Osteoblast (primary cell): ENCODE data around the gene KPNA3. TPM values are rescaled to one million over a fixed set of nuclear protein-coding genes. Genes with fewer than 3 reads are reported as not detected.
"Not testable (repeated sequence)": the region's sequence is repeated elsewhere in the genome, so short reads cannot be mapped to it uniquely, and the experiment has no call there.

Experiments
- DNase-seq: peaks from one replicate; pipeline ENCODE4 v3.0.0; 2011; ENCODE audit warnings: low spot score, mixed read lengths; ENCODE audit not compliant: insufficient read length; ENCODE audit errors: missing footprints
- H2AFZ ChIP-seq: 2 replicates; pipeline ENCODE4 v1.6.0; 2011; ENCODE audit warnings: mild to moderate bottlenecking, low read length
- H3K27ac ChIP-seq: 2 replicates; pipeline ENCODE4 v1.5.1; 2011; ENCODE audit warnings: mild to moderate bottlenecking, low read depth, low read length, moderate library complexity
- H3K27me3 ChIP-seq: 2 replicates; pipeline ENCODE4 v1.6.0; 2012; ENCODE audit warnings: mild to moderate bottlenecking, control low read depth, inconsistent platforms, low read length, moderate library complexity; ENCODE audit not compliant: insufficient read depth
- H3K36me3 ChIP-seq: 2 replicates; pipeline ENCODE4 v1.5.1; 2011; ENCODE audit warnings: mild to moderate bottlenecking, low read length, control low read depth, moderate library complexity; ENCODE audit not compliant: insufficient read depth
- H3K4me1 ChIP-seq: 2 replicates; pipeline ENCODE4 v1.5.1; 2011; ENCODE audit warnings: mild to moderate bottlenecking, low read length, control low read depth, moderate library complexity; ENCODE audit not compliant: insufficient read depth
- H3K4me2 ChIP-seq: 2 replicates; pipeline ENCODE4 v1.6.0; 2011; ENCODE audit warnings: mild to moderate bottlenecking, low read length; ENCODE audit not compliant: insufficient read depth
- H3K4me3 ChIP-seq: fragments of 200-600 bp; sonication (generic); 3 replicates; pipeline ENCODE4 v1.5.1; 2012; ENCODE audit warnings: mild to moderate bottlenecking, low read length, inconsistent platforms; ENCODE audit not compliant: insufficient read depth
- H3K79me2 ChIP-seq: 2 replicates; pipeline ENCODE4 v1.6.0; 2012; ENCODE audit warnings: mild to moderate bottlenecking, low read length, control low read depth, inconsistent platforms; ENCODE audit not compliant: insufficient read depth
- H3K9me3 ChIP-seq: 2 replicates; pipeline ENCODE4 v1.5.1; 2011; ENCODE audit warnings: low read depth, low read length, control low read depth
- H4K20me1 ChIP-seq: 2 replicates; pipeline ENCODE4 v1.6.0; 2012; ENCODE audit warnings: mild to moderate bottlenecking, low read length, control low read depth; ENCODE audit not compliant: insufficient read depth
- total RNA-seq: library from RNA; depleted of rRNA; stranded (reverse); fragments of >200 nt; gene quantifications from 2 replicates; pipeline ENCODE4 v1.2.3, GENCODE V29; 2012
- TF ChIP-seq, protein P1 (sequence below): IDR thresholded peaks from 2 replicates; pipeline ENCODE4 v1.5.1; 2011; ENCODE audit warnings: mild to moderate bottlenecking, low read depth, low read length, moderate library complexity; ENCODE audit errors: extremely low read depth

KPNA3 gene
- total RNA-seq, 1 donor, result 42.0 TPM

DNA sequence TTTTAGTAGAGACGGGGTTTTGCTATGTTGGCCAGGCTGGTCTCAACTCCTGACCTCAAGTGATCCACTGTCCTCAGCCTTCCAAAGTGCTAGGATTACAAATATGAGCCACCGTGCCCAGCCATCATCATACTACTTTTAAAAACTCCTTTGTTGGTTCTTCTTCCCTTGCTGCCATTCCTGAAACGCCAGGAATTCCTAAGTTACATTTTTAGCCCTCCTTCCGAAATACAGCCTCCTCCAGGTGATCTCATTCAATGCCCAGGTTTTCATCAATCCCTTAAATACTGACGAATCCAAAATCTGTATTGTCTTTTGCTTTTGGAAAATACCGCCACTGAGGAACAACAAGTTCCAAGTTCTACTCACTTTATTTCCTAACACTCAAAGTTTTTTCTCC, 75.9 kb downstream of the KPNA3 start:
- peaks cover 45% of the 10 kb centered on the region for H3K36me3 ChIP-seq
- no peak overlapping the region for H3K27ac ChIP-seq
- no peak overlapping the region for H2AFZ ChIP-seq
- no peaks in the 10 kb centered on the region for H3K4me1 ChIP-seq
- H3K4me2 ChIP-seq, result no peak overlapping the region
- H3K9me3 ChIP-seq, result peaks cover 7% of the 10 kb centered on the region
- DNase-seq, result no peak
- no peaks in the 10 kb centered on the region for H4K20me1 ChIP-seq
- H3K4me3 ChIP-seq, result no peak overlapping the region
- H3K27me3 ChIP-seq, result no peaks in the 10 kb centered on the region
- no peaks in the 10 kb centered on the region for H3K79me2 ChIP-seq
- TF ChIP-seq, protein P1, sequence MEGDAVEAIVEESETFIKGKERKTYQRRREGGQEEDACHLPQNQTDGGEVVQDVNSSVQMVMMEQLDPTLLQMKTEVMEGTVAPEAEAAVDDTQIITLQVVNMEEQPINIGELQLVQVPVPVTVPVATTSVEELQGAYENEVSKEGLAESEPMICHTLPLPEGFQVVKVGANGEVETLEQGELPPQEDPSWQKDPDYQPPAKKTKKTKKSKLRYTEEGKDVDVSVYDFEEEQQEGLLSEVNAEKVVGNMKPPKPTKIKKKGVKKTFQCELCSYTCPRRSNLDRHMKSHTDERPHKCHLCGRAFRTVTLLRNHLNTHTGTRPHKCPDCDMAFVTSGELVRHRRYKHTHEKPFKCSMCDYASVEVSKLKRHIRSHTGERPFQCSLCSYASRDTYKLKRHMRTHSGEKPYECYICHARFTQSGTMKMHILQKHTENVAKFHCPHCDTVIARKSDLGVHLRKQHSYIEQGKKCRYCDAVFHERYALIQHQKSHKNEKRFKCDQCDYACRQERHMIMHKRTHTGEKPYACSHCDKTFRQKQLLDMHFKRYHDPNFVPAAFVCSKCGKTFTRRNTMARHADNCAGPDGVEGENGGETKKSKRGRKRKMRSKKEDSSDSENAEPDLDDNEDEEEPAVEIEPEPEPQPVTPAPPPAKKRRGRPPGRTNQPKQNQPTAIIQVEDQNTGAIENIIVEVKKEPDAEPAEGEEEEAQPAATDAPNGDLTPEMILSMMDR, result no peak

DNA sequence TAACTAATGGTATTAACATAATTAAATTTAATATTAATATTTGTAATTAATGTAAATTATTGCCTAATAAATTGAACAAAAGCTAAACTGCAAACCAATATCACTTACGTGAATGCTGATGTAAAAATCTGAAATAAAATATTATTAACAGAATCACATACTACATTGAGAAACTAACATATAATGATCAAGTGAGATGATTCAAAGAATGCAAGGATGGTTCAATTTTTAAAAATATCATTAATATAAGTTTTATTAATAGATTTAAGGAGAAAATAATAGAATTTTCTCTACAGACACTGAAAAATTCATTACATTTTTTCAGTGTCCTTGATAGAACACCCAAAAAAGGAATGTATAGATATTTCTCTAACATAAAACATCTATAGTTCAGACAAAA, 77.7 kb downstream of the KPNA3 start:
- Histone ChIP-seq H4K20me1 (no peaks in the 10 kb centered on the region), H3K79me2 (no peaks in the 10 kb centered on the region), H3K4me1 (no peaks in the 10 kb centered on the region), H3K36me3 (peaks cover 43% of the 10 kb centered on the region), H3K9me3 (peaks cover 7% of the 10 kb centered on the region), H3K4me3 (no peak overlapping the region), H3K4me2 (no peak overlapping the region), H3K27me3 (no peaks in the 10 kb centered on the region), H3K27ac (no peak overlapping the region), H2AFZ (no peak overlapping the region)
- no peak for DNase-seq
- TF ChIP-seq, protein P1, result no peak

DNA sequence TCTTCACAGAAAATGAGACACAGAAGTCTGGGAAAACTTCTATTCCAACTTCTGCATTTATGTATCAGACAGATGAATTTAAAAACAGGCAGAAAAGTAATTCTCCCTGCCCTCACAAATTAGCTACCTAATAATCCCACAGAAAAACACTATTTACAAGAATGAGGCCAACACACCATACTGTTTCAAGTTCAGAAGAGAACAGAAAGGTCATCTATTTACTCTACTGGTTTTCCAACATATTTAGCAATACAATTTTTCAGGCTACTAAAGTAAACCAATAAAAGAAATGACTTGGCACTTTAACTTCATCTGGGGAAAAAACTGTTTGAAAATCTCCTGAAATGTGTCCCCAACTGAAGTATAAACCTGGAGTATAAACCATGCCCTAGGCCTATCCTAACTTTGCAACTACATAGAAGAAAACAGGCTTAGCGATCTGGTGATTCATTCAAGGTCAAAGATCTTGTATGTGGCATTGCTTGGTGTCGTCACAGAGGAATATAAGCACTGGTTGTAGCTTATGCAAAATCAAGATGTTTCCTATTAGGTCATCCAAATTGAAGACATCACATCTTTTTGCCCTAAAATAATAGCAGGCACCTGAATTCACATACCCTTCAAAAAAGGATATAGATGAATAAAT, 81.1 kb downstream of the KPNA3 start:
- no peak for DNase-seq
- H3K9me3 ChIP-seq, result peaks cover 7% of the 10 kb centered on the region
- H3K4me1 ChIP-seq, result no peaks in the 10 kb centered on the region
- peak overlapping the region; percentile 38 for H3K27ac ChIP-seq
- H3K36me3 ChIP-seq, result peaks cover 34% of the 10 kb centered on the region
- TF ChIP-seq, protein P1, result no peak
- no peak overlapping the region for H2AFZ ChIP-seq
- no peaks in the 10 kb centered on the region for H3K79me2 ChIP-seq
- H3K4me3 ChIP-seq, result no peak overlapping the region
- no peaks in the 10 kb centered on the region for H3K27me3 ChIP-seq
- no peaks in the 10 kb centered on the region for H4K20me1 ChIP-seq
- no peak overlapping the region for H3K4me2 ChIP-seq

DNA sequence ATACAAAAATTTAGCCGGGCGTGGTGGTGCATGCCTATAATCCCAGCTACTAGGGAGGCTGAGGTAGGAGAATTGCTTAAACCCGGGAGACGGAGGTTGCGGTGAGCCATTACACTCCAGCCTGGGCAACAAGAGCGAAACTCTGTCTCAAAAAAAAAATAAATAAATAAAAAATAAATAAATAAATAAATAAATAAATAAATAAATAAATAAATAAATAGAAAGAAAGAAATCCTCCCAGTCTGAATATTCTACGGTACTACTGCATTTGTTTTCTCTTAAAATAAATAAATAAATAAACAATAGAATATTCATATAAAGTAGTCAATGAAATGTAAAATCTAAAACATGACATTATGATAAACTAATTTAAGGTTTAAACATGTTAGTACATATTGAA, 88.2 kb downstream of the KPNA3 start:
- not testable (repeated sequence) for H2AFZ ChIP-seq, H3K27me3 ChIP-seq, H3K4me1 ChIP-seq, H3K27ac ChIP-seq, H3K4me3 ChIP-seq, H3K4me2 ChIP-seq, H4K20me1 ChIP-seq, DNase-seq, H3K79me2 ChIP-seq, H3K9me3 ChIP-seq
- H3K36me3 ChIP-seq, result peaks cover 48% of the 10 kb centered on the region
